ENCODE results near the gene ANKRD20A1.
"Not testable (repeated sequence)": the region's sequence is repeated elsewhere in the genome, so short reads cannot be mapped to it uniquely, and the experiment has no call there.

ANKRD20A1 gene

GRCh38 chr9:67858871-67859270 is at the start of gene ANKRD20A1:
TSS of gene ANKRD20A1 (plus strand) at chr9:67858931. CDS start at chr9:67859427, 496 bp downstream.
- DNase-seq, result not testable (repeated sequence)

- not testable (repeated sequence) for DNase-seq
Measured at GRCh38 chr9:67832088-67832487, 26.6 kb upstream of the ANKRD20A1 start.

Measured in RPMI8226 (cell line).